COLO668 (cell line): ENCODE data around the gene PLXNA4.
"Not testable (repeated sequence)": the region's sequence is repeated elsewhere in the genome, so short reads cannot be mapped to it uniquely, and the experiment has no call there.

Experiments used
- DNase-seq: peaks from one replicate; lab custom pipeline; 2025; ENCODE audit not compliant: unreplicated experiment; lab: John Stamatoyannopoulos, UW

Gene PLXNA4

DNA sequence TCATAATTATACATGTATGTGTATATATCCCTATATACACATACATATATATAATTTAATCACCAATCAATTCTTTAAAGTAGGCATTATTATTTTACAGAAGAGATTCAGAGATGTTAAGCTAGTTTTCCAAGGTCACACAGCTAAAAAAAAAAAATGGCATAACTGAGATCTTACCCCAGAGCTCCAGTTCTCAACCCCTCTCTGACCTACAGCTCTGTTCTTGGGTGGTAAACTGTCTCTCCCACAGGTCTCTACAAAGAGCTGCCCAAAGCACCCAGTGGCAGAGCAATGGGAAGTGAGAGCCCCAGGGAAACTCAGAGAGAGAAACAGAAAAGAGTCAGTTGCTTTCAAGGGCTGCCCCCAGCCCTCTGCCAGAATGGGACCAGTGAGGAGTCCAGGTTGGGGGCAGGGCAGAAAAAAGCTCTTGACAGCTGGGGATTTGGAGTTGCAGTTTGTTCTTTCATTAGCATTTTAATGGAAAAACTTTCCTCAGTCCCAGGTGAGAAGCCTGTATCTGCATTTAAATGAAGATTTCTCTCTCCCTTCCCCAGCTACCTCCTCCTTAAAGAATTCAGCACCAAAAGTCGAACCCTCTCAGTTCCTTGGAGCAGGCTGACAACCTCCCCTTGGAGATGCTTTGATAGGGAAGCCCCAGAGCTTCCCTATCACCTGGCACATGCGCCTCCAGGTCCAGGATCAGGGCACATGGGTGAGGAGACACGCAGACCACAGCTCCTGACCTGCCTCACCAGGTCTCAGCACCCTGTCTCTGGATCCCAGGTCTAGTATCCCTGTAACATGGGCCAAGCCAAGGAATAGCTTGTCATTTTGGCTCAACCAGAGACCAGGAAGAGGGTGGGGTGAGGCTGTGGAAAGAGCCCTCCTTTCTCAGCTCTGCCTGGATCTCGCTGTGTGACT is 388.1 kb downstream of the PLXNA4 start:
- no peak for DNase-seq

- no peak for DNase-seq
Observed at GRCh38 chr7:132187391-132187790, 388.9 kb downstream of the PLXNA4 start.

GRCh38 chr7:132185150-132185549 is 391.1 kb downstream of the PLXNA4 start:
- DNase-seq = no peak

GRCh38 chr7:132183781-132184380 is 392.4 kb downstream of the PLXNA4 start:
- no peak for DNase-seq

GRCh38 chr7:132182992-132183391 is 393.3 kb downstream of the PLXNA4 start:
- DNase-seq = no peak

DNA sequence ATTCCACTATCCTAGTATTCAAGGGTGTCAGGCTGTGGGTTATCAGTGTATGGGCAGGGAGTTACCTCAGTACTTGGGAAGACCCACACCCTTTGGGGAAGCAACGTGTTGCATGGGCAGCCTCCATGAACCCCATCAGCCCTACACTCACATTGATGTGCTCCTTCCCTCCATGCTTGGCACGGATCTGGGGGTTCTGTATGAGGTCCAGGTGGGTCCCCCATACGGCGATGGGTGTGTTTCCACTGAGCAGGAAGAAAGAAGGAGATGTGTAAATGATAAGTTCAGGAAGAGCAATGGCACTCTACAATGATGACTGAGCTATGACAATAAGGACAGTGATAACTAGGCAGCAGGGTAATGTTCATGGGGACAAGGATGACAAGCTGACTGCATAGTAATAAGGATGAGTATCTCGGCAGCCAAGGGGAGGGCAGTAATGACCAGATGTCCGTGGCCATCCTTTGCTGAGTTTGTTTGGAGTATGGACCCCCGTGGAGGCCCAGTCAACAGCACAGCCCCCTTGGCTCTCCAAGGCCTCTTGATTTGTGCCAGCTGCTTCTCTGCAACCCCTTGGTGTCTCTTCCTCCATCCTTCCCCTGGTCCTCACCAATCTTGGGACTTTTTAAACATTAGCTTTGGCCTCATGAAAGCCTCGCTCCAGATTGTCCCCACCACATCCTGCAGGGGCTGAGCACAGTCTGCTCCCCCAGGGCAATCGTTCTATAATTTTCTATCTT is 394.2 kb downstream of the PLXNA4 start:
- DNase-seq = no peak

DNA sequence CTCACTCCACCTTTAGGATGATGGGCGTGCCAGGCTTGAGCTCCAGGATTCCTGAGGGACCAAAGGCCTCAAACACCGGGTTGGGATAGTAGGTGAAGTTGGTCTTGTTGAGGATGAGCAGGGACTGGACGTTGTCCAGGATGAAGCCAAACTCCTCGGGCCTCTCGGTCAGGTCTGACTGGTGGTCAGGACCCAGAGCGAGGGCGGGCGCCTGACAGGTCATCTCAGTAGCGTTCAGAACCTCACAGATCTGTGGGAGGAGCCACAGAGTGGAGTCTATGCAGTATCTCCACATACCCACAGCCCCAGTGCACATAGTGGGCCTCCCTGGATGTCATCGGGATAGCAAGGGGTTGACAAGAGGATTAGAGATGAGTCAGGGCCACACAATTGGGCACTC is 394.9 kb downstream of the PLXNA4 start:
- no peak for DNase-seq

GRCh38 chr7:132180481-132180880 is 395.8 kb downstream of the PLXNA4 start:
- no peak for DNase-seq

GRCh38 chr7:132179681-132180080 is 396.6 kb downstream of the PLXNA4 start:
- DNase-seq = no peak

- DNase-seq = no peak
Observed at GRCh38 chr7:132179080-132179430, 397.2 kb downstream of the PLXNA4 start.

DNA sequence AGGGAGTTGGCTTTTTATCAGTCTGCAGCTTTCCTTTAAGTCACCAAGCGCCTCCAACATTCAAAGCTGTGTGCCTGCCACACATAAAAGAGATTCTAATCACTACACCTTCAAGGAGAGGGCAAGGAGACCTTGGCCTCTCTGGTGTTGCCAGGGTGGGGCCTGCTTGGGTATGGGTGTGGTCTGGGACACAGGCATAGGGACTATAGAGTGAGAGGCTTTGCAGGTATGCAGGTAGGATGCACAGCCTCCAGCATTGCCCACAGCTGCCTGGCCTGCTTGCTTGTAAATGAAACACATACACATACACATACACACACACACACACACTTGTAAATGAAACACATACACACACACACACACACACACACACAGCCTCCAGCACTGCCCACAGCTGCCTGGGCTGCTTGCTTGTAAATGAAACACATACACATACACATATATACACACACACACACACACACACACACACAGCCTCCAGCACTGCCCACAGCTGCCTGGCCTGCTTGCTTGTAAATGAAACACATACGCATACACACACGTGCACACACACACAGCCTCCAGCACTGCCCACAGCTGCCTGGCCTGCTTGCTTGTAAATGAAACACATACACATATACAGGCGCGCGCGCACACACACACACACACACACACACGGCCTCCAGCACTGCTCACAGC is 397.7 kb downstream of the PLXNA4 start:
- DNase-seq = not testable (repeated sequence)

DNA sequence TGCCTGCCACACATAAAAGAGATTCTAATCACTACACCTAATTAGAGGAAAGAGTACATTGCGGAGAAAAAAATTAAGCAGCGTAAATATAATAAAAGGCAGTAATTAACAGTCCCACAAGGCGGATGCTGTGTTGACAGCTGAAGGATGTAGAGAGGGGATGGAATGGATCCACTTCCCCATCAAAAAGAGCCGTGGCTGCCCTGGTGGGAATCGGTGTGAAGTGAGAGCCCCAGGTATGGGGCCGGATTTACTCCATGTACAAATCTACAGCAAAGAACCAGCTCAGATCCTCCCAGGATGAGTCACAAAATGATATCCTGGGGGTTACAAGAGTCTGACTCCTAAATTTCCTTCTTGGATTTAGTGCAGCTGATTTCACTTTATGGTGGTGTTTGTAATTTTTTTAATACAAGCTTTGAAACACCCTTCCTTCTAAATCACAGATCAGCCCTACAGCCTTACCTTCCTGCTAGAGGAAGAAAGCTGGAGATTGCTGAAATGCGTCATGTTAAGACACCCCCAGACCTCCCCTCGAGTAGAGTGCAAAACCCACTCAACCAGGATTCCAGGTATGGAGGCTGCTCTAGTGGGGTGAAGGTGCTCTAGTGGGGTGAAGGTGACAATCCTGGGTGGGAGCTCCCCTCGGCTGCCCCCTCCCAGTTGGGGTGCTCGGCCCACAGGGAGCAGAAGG is 398.4 kb downstream of the PLXNA4 start:
- no peak for DNase-seq

GRCh38 chr7:132176719-132177118 is 399.6 kb downstream of the PLXNA4 start:
- DNase-seq = no peak

- DNase-seq = no peak
Observed at GRCh38 chr7:132171130-132171576, 405.1 kb downstream of the PLXNA4 start.

DNA sequence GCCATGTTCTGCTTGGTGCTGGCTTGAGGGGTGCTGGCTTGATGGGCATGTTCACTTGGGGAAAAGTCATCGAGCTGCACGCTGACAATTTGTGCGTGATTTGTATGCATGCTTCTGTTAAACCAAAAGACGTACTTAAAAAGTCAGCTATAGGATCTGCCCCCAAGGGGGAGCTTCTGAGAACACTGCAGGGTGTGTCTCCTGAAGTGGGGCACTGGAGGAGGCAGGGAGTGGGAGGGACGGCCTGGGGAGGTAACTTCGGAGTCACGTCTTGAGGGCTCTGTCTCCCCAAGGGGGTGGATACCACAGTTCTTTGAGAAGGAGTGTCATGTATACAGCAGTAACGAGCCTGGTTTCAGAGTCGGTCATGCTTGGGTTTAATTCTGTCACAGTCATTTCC is 406.5 kb downstream of the PLXNA4 start:
- no peak for DNase-seq

DNA sequence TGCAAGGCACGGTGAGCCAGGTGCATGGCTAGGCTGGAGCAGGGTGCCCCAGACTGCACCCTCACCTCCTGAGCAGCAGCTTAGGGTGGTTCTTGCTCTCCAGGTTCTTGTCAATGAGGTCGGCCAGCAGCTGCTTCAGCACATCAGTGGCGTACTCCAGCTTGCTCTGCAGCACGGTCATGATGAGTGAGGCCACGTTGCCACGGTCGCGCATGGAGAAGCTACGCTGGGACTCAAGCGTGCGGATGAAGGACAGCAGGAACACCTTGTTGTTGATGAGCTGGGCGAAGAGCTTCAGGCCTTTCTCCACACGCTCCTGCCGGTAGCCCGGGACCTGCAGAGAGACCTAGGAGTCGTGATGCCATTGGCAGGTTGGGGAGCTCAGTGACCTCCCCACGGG is 408.0 kb downstream of the PLXNA4 start:
- DNase-seq = no peak

GRCh38 chr7:132165695-132166094 is 410.6 kb downstream of the PLXNA4 start:
- not testable (repeated sequence) for DNase-seq

GRCh38 chr7:132164558-132165125 is 411.6 kb downstream of the PLXNA4 start:
- no peak for DNase-seq

GRCh38 chr7:132162556-132163144 is 413.6 kb downstream of the PLXNA4 start:
- no peak for DNase-seq

DNA sequence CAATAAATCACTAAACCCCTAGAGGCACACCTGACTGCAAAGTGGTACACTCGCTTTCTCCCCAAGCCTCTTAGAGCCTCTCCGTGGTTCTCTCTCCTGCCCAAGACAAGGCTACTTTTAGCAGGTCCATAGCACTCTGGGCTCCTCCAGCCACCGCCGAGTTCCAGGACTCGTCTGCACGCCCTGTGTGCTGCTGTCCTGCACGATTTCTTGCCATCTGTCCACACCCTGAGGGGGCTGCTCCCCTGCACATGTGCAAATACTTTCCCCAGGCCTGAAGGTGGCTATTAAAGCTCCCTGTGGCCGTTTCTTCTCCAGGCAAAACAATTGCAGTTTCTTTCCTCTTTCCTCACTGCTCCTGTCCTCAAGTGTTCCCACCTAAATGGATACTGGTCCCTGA is 414.3 kb downstream of the PLXNA4 start:
- DNase-seq = no peak
